GF-D8 (cell line): ENCODE measurements around the gene ANKRD34A.

ENCODE experiments used
- DNase-seq: peaks from one replicate; lab custom pipeline; 2025; lab: John Stamatoyannopoulos, UW

The ANKRD34A gene

DNA sequence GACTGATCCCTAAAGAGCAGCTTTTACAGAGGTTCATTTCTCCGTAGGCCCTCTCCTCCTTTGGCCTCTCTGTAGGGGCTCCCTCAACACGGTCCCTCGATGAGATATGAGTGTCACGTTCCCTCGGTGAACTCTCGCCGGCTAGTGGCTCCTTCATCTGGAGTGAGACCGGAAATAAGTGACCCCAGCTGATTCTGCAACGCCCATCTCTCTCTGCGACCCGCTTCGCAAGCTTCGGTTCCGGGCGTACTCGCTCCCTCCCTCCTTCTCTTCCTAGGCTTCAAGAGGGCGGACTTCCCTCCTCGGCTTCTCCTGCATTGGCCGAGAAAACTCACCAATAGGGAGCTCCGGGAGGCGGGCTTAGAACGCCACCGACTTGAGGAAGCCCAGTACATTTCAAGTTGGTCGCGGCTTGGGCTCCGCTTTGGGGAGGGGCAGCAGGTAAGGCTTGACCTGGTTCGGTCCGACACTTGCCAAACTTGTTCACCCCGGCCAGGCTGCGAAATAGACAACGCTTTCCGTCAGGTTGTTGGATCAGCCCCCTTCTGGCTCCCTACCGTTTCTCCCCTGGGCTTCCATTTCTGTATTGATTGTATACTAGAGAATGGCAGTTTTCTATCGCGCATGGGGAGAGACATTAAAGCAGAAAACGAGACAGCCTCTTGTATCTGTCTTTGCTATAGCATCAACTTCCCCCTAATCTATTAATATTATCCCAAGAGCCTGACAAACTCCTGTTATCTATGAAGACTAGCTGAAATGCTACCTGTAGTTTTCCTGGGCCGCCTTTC, at the start of gene ANKRD34A, which contains the start of gene POLR3GL:
Gene ANKRD34A, minus strand, starts transcription at position 248 of the 791 bp plus-strand sequence. CDS start 2,816 bp downstream, outside the sequence.
Gene POLR3GL, plus strand, starts transcription at position 363 of the 791 bp plus-strand sequence. CDS start 10,176 bp downstream, outside the sequence.
- DNase-seq, result peak; percentile 83

GRCh38 chr1:146013559-146013922, 49.2 kb upstream of the ANKRD34A start:
- DNase-seq, result no peak

DNA sequence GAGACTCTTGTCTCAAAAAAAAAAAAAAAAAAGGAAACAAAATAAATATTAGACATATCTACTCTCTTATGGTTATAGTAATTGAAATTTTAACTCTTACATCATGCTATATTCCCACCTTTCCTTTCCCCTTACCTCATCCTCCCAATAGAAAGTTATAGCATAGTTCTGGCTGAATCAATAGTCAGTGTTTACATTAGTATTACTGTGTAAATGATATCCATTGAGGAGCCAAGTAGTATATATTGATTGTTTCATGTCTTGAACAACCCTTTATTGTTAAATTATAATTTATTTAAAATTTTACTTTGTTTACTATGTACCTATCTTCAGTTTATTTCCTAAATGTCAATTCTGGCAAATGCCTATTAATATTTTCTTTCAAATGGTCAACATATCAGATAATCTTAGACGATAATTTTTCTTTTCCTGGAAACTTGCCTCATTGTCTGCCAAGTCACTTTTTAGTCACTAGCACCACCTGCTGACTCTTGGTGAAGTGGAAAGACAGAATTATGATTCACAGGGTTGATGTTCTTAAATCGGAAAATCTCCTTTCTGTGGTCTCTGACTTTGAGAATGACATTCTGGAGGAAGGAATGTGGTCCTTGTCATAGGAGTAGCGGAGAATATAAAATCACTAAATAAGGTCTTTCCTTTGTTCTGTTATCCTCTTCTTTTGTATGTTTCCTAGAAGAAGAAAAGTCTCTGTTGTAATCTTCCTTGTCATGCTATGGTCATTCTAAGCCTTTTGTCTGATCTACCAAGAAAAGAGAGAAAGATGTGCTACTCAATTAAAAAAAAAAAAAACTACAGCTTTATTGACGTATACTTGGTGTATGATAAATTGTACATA, 48.6 kb upstream of the ANKRD34A start:
- DNase-seq, result peak; percentile 41

DNA sequence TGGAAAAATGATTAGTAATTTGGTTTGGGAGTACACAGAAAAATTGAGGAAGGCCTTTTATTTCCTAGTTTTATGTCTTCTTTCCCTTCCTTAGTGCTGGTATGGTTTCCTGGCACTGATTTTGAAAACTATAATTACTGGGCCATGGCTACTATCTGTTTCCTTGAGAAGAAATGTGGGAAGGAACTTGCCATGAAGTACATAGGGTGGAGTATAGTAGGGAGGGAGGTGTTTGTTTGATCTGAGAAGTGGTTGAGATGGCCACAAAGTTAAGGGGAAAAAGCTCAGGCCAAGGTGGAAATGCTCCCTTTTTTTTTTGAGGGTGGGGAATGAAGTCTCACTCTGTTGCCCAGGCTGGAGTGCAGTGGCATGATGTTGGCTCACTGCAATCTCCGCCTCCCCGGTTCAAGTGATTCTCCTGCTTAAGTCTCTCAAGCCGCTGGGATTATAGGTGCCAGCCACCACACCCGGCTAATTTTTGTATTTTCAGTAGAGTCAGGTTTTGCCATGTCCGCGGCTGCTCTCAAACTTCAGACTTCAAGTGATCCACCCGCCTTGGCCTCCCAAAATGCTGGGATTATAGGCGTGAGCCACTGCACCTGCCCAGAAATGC, 45.9 kb upstream of the ANKRD34A start:
- DNase-seq, result no peak

- no peak for DNase-seq
Observed at GRCh38 chr1:146007489-146008133, 43.2 kb upstream of the ANKRD34A start.

- no peak for DNase-seq
Observed at GRCh38 chr1:146001709-146002108, 37.3 kb upstream of the ANKRD34A start.

- DNase-seq, result no peak
Observed at GRCh38 chr1:145999321-146000024, 35.1 kb upstream of the ANKRD34A start.

DNA sequence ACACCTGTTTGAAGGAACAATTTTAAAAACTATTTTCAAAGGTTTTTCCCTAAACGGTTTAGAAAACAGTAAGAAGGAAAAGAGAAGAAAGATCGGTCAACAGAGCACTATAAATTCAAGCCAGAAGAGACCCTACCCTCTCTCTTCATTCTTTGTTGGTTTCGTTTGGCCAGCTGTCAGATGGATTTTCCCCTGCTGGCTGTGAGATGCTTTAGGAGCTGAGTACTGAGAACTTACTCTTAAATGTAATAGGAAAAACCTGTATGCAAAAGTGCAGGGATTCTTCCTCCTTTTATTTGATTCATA, 33.3 kb upstream of the ANKRD34A start:
- DNase-seq, result no peak

DNA sequence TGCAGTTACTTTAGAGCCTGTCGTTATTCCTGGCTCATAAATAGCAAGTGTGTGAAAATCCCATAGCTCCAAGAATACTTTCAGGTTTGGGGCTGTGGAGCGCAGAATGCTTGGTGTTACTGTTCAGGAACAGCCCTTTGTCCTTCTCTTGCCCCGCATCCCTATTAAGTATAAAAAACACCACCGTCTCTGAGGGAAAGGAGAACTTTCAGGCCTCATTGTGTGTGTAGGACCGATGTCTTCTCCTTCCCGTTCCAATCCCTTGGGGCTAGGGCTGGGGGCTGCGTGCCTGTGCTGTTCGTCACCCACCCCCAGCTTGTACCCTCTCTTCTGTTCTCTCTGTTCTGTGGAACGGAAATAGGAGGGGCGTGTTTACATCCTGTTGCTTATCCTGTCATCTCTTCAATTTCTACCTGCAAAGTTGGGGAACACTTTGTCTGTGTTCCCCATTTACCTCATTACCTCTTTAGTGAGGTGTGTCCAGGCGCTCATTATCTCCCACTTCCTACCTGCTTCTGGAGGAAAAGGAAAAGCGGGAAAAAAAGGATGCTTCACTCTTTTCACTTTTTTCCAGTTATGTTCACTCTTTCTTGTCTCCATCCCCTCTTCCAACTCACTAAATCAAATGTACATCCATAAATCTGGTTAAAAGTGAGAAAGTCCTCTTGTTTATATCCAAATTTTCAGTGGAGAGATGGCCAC, 32.8 kb upstream of the ANKRD34A start:
- no peak for DNase-seq

GRCh38 chr1:145996433-145997015, 32.1 kb upstream of the ANKRD34A start, which contains the start of gene TXNIP:
TXNIP (minus strand) TSS chr1:145996579; CDS start chr1:145996266, 313 bp downstream.
- DNase-seq, result peak; percentile 92

DNA sequence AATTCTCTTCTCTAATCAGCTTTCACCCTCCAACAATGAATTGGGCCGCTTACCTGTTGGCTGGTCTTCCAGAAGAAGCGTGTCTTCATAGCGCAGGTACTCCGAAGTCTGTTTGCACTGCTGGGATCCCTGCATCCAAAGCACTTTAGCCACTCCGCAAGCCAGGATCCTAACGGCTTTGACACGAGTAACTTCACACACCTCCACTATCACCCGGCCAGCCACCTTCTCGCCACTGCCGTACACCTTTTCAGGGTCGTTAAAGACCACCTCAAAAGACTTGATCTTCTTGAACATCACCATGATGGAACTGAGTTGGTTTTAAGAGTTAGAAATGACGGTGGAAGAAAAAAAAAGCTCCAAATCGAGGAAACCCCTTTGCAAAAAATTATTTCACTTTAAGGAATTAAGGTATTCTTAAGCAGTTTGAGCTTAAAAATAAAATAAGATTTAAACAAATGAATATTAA, 31.6 kb upstream of the ANKRD34A start:
- DNase-seq, result no peak

- no peak for DNase-seq
Observed at GRCh38 chr1:145995148-145995881, 30.9 kb upstream of the ANKRD34A start.

DNA sequence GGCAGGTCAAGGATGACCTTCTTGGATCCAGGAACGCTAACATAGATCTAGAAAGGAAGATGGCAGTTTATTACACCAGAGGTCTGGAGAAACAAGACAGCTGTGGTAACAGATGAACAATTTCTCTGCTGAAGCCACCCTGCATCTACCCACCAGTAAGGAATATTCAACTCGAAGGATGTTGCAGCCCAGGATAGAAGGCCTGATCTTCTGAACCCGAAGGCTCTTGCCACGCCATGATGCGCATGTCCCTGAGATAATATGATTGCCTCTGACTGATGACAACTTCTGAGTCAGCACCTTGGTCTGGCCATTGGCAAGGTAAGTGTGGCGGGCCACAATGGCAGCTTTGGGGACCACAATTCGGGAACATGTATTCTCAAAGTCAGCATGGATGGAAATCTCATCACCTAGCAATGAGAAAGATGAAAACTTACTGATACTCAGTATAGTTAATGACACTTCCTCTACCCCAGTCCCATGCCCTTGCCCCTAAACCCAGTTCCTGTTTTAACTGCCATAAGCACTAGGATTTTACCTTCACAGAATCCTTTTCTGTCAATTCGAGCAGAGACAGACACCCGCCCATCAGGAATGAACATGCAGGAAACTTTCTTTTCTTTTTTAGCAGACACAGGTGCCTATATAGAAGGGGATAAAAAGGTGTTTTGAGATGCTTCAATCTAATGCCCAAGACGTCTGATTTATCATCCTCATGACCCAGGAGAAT, 30.2 kb upstream of the ANKRD34A start:
- DNase-seq, result no peak

GRCh38 chr1:145993618-145994390, 29.4 kb upstream of the ANKRD34A start:
- DNase-seq, result no peak

GRCh38 chr1:145992958-145993617, 28.7 kb upstream of the ANKRD34A start:
- DNase-seq, result no peak

GRCh38 chr1:145992502-145992936, 28.1 kb upstream of the ANKRD34A start:
- no peak for DNase-seq

DNA sequence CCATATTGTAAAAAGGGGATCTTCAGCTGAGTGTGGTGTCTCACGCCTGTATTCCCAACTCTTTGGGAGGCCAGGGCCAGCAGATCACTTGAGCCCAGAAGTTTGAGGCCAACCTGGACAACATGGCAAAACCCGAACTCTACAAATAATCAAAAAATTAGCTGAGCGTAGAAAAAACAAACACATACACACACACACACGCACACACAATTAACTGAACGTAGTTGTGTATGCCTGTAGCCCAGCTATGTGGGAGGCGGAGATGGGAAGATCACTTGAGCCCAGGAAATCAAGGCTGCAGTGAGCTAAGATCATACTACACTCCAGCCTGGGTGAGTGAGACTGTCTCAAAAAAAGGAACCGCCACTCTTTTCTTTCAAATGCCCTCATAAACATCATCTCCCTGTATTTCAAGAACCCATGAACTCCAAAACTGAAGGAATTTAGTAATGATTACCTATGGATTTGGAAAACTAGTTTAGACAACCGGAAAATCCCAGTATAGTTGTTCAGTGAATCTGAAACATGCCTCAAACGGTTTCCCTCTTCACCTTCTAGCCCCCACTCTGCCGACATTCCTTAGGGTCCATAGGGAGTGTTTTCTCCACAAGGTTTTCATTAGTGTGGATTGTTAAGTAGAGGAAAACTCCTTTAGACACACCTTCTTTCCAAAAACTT, 27.5 kb upstream of the ANKRD34A start:
- no peak for DNase-seq
